Caco-2 (cell line): ENCODE results near the gene ADO. TPM values are rescaled to one million over a fixed set of nuclear protein-coding genes. Genes with fewer than 3 reads are reported as not detected.

Experiments
- BruUV-seq: library from RNA; stranded (reverse); fragments of 400-500 nt; replicated peaks from 2 replicates; lab custom pipeline; 2021; lab: Mats Ljungman, UMichigan
- CTCF ChIA-PET: fragments of 300-600 bp; sonication (Branson Sonifier 250); formaldehyde crosslinking; loops from one replicate; lab custom pipeline; 2022; ENCODE audit warnings: antibody characterized with exemption; lab: Charles Lee
- POLR2A ChIA-PET: fragments of 300-600 bp; sonication (Branson Sonifier 250); formaldehyde crosslinking; loops from one replicate; lab custom pipeline; 2022; ENCODE audit warnings: antibody characterized with exemption; lab: Charles Lee
- DNase-seq, 2 experiments: peaks; one replicate each; pipeline versions ENCODE4 v3.0.0 to v3.0.0-alpha.2; 2020 to 2022
- H3K27me3 ChIP-seq: replicated peaks from 2 replicates; pipeline ENCODE4 v1.6.0; 2011; ENCODE audit warnings: low read length; ENCODE audit not compliant: control insufficient read depth, insufficient read depth
- H3K36me3 ChIP-seq: 2 replicates; pipeline ENCODE4 v1.5.1; 2011; ENCODE audit warnings: low read length; ENCODE audit not compliant: control insufficient read depth, insufficient read depth
- H3K4me1 ChIP-seq: fragments of 250-450 bp; sonication (Bioruptor Pico); 2 replicates; pipeline ENCODE4 v1.5.1; 2020; ENCODE audit warnings: mild to moderate bottlenecking
- H3K4me3 ChIP-seq: 2 replicates; pipeline ENCODE4 v1.5.1; 2011; ENCODE audit warnings: low read depth, mild to moderate bottlenecking, control low read depth, low read length
- H3K9me3 ChIP-seq: fragments of 250-450 bp; sonication (Bioruptor Pico); 2 replicates; pipeline ENCODE4 v1.5.1; 2020; ENCODE audit warnings: mild to moderate bottlenecking, moderate library complexity
- H3K27ac Mint-ChIP-seq: one replicate; pipeline ENCODE4 v1.8.0; 2022; ENCODE audit warnings: mixed read lengths; ENCODE audit not compliant: unreplicated experiment
- H3K27me3 Mint-ChIP-seq: one replicate; pipeline ENCODE4 v1.8.0; 2022; ENCODE audit warnings: mixed read lengths; ENCODE audit not compliant: insufficient read depth, unreplicated experiment
- H3K36me3 Mint-ChIP-seq: one replicate; pipeline ENCODE4 v1.8.0; 2022; ENCODE audit warnings: mild to moderate bottlenecking, mixed read lengths; ENCODE audit not compliant: insufficient read depth, unreplicated experiment
- H3K4me1 Mint-ChIP-seq: one replicate; pipeline ENCODE4 v1.8.0; 2022; ENCODE audit warnings: low read depth, mixed read lengths; ENCODE audit not compliant: unreplicated experiment
- H3K4me3 Mint-ChIP-seq: one replicate; pipeline ENCODE4 v1.8.0; 2022; ENCODE audit warnings: mild to moderate bottlenecking, moderate library complexity, mixed read lengths; ENCODE audit not compliant: unreplicated experiment
- H3K9me3 Mint-ChIP-seq: one replicate; pipeline ENCODE4 v1.8.0; 2022; ENCODE audit warnings: mixed read lengths; ENCODE audit not compliant: unreplicated experiment
- intact Hi-C: fragments of 100-400 bp; cut with micrococcal nuclease; formaldehyde crosslinking; loops from one replicate; pipeline ENCODE4 v1.10.0; 2022; ENCODE audit not compliant: unreplicated experiment
- total RNA-seq: library from RNA; stranded (reverse); gene quantifications from 2 replicates; pipeline ENCODE4 v1.2.3, GENCODE V29; 2022
- TF ChIP-seq, protein P1 (sequence below), 2 experiments: fragments of 200-600 bp in 1 of 2; IDR thresholded peaks; 1 replicate in 1 of 2; 2 replicates in 1 of 2; pipeline versions ENCODE4 v1.5.1 to v1.8.0; 2011 to 2022; ENCODE audit warnings: antibody characterized with exemption in 1 of 2, control low read depth in 1 of 2, inconsistent platforms in 1 of 2, low read depth in 1 of 2, low read length in 1 of 2, mild to moderate bottlenecking in 1 of 2, moderate library complexity in 1 of 2; ENCODE audit not compliant: insufficient read depth in 1 of 2, severe bottlenecking in 1 of 2, unreplicated experiment in 1 of 2

Gene ADO
- total RNA-seq, 1 experiment from 2014 or later = 34.1 TPM

DNA sequence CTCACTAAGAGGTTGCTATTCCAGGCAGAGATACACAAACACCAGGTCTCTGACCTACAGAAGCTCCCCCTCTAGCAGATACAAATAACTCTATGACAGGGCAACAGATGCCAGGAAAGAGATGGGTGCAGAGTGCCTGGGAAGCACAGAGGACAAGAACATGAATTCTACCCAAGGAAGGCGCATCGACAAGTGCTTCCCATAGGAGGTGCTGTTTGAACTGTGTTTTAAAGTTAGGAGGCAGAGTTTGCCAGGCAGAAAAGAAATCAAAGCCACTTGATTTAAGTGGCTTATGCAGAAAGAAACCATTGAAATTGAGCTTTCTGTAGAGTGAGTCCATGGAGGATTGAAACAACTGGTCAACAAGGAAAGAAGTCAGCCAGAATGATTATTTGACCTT, 46.9 kb downstream of the ADO start:
- BruUV-seq = no TSS peak
- peaks cover 20% of the 10 kb centered on the region for H3K27me3 Mint-ChIP-seq
- Histone ChIP-seq H3K4me3 (no peak overlapping the region), H3K4me1 (no peaks in the 10 kb centered on the region), H3K36me3 (no peaks in the 10 kb centered on the region), H3K27me3 (no peaks in the 10 kb centered on the region), H3K9me3 (no peaks in the 10 kb centered on the region)
- ChIA-PET POLR2A (no interaction called here), CTCF (no interaction called here)
- H3K9me3 Mint-ChIP-seq = no peaks in the 10 kb centered on the region
- no peak overlapping the region for H3K27ac Mint-ChIP-seq
- peak in 1 of 2 experiments; percentile 21 for DNase-seq
- H3K4me1 Mint-ChIP-seq = no peaks in the 10 kb centered on the region
- intact Hi-C loops = no loop called here
- TF ChIP-seq, protein P1, sequence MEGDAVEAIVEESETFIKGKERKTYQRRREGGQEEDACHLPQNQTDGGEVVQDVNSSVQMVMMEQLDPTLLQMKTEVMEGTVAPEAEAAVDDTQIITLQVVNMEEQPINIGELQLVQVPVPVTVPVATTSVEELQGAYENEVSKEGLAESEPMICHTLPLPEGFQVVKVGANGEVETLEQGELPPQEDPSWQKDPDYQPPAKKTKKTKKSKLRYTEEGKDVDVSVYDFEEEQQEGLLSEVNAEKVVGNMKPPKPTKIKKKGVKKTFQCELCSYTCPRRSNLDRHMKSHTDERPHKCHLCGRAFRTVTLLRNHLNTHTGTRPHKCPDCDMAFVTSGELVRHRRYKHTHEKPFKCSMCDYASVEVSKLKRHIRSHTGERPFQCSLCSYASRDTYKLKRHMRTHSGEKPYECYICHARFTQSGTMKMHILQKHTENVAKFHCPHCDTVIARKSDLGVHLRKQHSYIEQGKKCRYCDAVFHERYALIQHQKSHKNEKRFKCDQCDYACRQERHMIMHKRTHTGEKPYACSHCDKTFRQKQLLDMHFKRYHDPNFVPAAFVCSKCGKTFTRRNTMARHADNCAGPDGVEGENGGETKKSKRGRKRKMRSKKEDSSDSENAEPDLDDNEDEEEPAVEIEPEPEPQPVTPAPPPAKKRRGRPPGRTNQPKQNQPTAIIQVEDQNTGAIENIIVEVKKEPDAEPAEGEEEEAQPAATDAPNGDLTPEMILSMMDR (IDR thresholded peaks at IDR 0.05; ENCODE audit: insufficient read depth in 1 of 2, low read depth in 1 of 2, low read length in 1 of 2, severe bottlenecking in 1 of 2, unreplicated experiment in 1 of 2) = peak; percentile 30 to 35
- no peaks in the 10 kb centered on the region for H3K36me3 Mint-ChIP-seq
- no peak overlapping the region for H3K4me3 Mint-ChIP-seq

DNA sequence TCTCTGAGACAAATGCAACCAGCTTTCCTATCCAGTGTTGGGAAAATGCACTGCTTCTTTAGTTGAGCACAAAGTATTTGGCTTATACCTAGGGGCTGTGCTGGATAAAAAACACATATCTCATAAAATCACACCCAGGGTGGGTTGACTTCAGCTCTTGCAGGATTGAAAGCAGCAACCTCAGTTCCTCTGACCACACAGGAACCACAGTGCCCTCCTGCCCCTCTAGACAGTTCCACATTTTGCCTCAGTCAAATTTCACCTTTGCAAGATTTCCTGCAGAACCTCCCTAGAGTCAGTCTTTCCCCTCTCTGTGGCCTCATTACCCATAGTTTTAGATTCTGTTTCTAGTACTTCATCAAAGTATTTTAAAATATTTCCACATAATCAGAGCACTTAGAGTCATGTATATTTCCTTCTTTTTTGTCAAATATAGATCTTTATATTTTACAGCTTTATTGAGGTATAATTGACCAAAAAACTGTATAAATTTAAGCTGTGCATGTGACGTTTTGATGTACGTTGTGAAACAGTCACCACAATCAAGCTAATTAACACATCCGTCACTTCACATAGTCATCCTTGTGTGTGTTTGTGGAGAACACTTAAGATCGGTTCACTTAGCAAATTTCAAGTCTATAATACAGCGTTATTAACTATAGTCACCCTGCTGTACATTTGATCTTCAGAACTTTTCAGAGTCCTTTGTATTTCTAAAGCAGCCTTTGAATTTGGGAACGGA, 48.6 kb downstream of the ADO start:
- no peaks in the 10 kb centered on the region for H3K27me3 ChIP-seq
- intact Hi-C loops = no loop called here
- no peaks in the 10 kb centered on the region for H3K9me3 ChIP-seq
- no peaks in the 10 kb centered on the region for H3K36me3 ChIP-seq
- ChIA-PET POLR2A (no interaction called here), CTCF (interaction anchor here (0.5 to 0.9 kb wide), 3 partner anchors 35 to 1542 kb away, joined by 3 to 5 read pairs (median 3); no protein-coding TSS in a partner anchor)
- no peak overlapping the region for H3K27ac Mint-ChIP-seq
- H3K36me3 Mint-ChIP-seq = no peaks in the 10 kb centered on the region
- BruUV-seq = no TSS peak
- H3K4me1 Mint-ChIP-seq = no peaks in the 10 kb centered on the region
- DNase-seq = no peak
- H3K4me3 ChIP-seq = no peak overlapping the region
- no peak overlapping the region for H3K4me3 Mint-ChIP-seq
- peaks cover 22% of the 10 kb centered on the region for H3K27me3 Mint-ChIP-seq
- H3K4me1 ChIP-seq = no peaks in the 10 kb centered on the region
- TF ChIP-seq, protein P1 (IDR thresholded peaks at IDR 0.05; ENCODE audit: insufficient read depth in 1 of 2, low read depth in 1 of 2, low read length in 1 of 2, severe bottlenecking in 1 of 2, unreplicated experiment in 1 of 2) = no peak
- H3K9me3 Mint-ChIP-seq = no peaks in the 10 kb centered on the region

DNA sequence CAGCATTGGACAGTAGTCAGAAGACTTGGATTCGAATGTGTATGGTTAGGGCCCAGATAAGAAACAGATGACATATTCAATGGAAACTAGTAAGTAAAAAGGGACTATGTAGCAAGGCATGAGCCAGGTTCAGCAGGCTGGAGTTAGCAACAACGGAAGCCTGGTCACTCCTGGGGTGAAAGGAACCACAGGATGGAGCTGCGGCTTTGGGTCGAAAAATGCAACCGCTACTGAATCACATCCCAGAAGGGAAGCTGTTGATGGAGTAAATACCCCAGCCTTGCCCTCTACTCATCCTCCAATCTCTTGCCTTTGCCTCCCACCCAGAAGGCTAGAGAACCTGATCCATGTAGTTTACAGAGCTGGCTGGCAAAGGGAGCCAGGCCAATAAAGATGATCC, 49.2 kb downstream of the ADO start:
- Histone ChIP-seq H3K4me1 (no peaks in the 10 kb centered on the region), H3K36me3 (no peaks in the 10 kb centered on the region), H3K27me3 (no peaks in the 10 kb centered on the region), H3K4me3 (no peak overlapping the region), H3K9me3 (no peaks in the 10 kb centered on the region)
- H3K4me1 Mint-ChIP-seq = no peaks in the 10 kb centered on the region
- TF ChIP-seq, protein P1 (IDR thresholded peaks at IDR 0.05; ENCODE audit: insufficient read depth in 1 of 2, low read depth in 1 of 2, low read length in 1 of 2, severe bottlenecking in 1 of 2, unreplicated experiment in 1 of 2) = no peak
- no peak overlapping the region for H3K4me3 Mint-ChIP-seq
- CTCF ChIA-PET = interaction anchor here (0.9 kb wide), 1 partner anchor 36 kb away, joined by 3 read pairs; no protein-coding TSS in a partner anchor
- BruUV-seq = no TSS peak
- no peaks in the 10 kb centered on the region for H3K36me3 Mint-ChIP-seq
- DNase-seq = no peak
- H3K27ac Mint-ChIP-seq = no peak overlapping the region
- intact Hi-C loops = no loop called here
- H3K9me3 Mint-ChIP-seq = no peaks in the 10 kb centered on the region
- POLR2A ChIA-PET = interaction anchor here (0.6 kb wide), 1 partner anchor 119 kb away, joined by 3 read pairs; no protein-coding TSS in a partner anchor
- H3K27me3 Mint-ChIP-seq = peaks cover 22% of the 10 kb centered on the region
